ENCODE data around the gene BCR. TPM values are rescaled to one million over a fixed set of nuclear protein-coding genes. Genes with fewer than 3 reads are reported as not detected.

Gene BCR
- total RNA-seq, 1 experiment from 2014 or later = 129 TPM

- Mint-ChIP-seq H3K4me3 (no peak overlapping the region), H3K4me1 (peaks cover 30% of the 10 kb centered on the region), H3K27ac (no peak overlapping the region), H3K27me3 (ENCODE audit: low read depth) (peaks cover 36% of the 10 kb centered on the region), H3K36me3 (no peaks in the 10 kb centered on the region), H3K9me3 (no peaks in the 10 kb centered on the region)
- POLR2A ChIA-PET = interaction anchor here (0.8 to 1.7 kb wide), 2 partner anchors 9 to 12 kb away, joined by 3 to 4 read pairs; no protein-coding TSS in a partner anchor
- TF ChIP-seq ZNF416 (CRISPR knock-in tag; IDR thresholded peaks at IDR 0.05) (no peak), ZNF121 (CRISPR knock-in tag; IDR thresholded peaks at IDR 0.05) (peak; percentile 80)
- DNase-seq (ENCODE audit: low spot score) = no peak
- no peak for ATAC-seq
- CTCF ChIA-PET = interaction anchor here (0.6 to 6.0 kb wide), 13 partner anchors 12 to 705 kb away, joined by 3 to 60 read pairs (median 4); no protein-coding TSS in a partner anchor
These were observed 35.9 kb upstream of the BCR start for GRCh38 chr22:23144432-23144831.

- Mint-ChIP-seq H3K4me3 (peak within 1 kb of the TSS; percentile 73), H3K4me1 (peaks cover 37% of the 10 kb centered on the region), H3K27me3 (ENCODE audit: low read depth) (peaks cover 36% of the 10 kb centered on the region), H3K27ac (no peak within 1 kb of the TSS), H3K36me3 (no peaks in the 10 kb centered on the region), H3K9me3 (no peaks in the 10 kb centered on the region)
- POLR2A ChIA-PET = interaction anchor here (0.8 to 1.7 kb wide), 2 partner anchors 9 to 11 kb away, joined by 3 to 4 read pairs; no protein-coding TSS in a partner anchor
- CTCF ChIA-PET = interaction anchor here (0.8 to 6.0 kb wide), 11 partner anchors 11 to 705 kb away, joined by 3 to 60 read pairs (median 4); no protein-coding TSS in a partner anchor
- ATAC-seq (peak; percentile 82), DNase-seq (ENCODE audit: low spot score) (peak; percentile 100)
- no peak for TF ChIP-seq TEAD4 (CRISPR knock-in tag; IDR thresholded peaks at IDR 0.05)
- TF ChIP-seq SOX15 (CRISPR knock-in tag; IDR thresholded peaks at IDR 0.05) = no peak
- no peak for TF ChIP-seq ZNF512 (CRISPR knock-in tag; IDR thresholded peaks at IDR 0.05; ENCODE audit: borderline replicate concordance)
- TF ChIP-seq NFYB (CRISPR knock-in tag; conservative IDR thresholded peaks at IDR 0.05; ENCODE audit: low read depth) = no peak
- peak; percentile 60; the same call in 1 of the 2 replicates for TF ChIP-seq SP1 (CRISPR knock-in tag; conservative IDR thresholded peaks at IDR 0.05)
- peak; percentile 62; the same call in 1 of the 2 replicates for TF ChIP-seq MAX (CRISPR knock-in tag; IDR thresholded peaks at IDR 0.05)
- no peak for TF ChIP-seq ZNF232 (CRISPR knock-in tag; IDR thresholded peaks at IDR 0.05)
- TF ChIP-seq FOXK1 (CRISPR knock-in tag; IDR thresholded peaks at IDR 0.05) = 0 out of 2 replicates have a peak, but pooled peaks have one; percentile 39
These were observed 35.1 kb upstream of the BCR start, which contains the start of gene RAB36 for GRCh38 chr22:23144932-23145877. Gene RAB36, plus strand, starts transcription at chr22:23145477. Its CDS starts 1,140 bp downstream, at chr22:23146617.

- POLR2A ChIA-PET = interaction anchor here (1.7 kb wide), 1 partner anchor 10 kb away, joined by 4 read pairs; no protein-coding TSS in a partner anchor
- peaks cover 43% of the 10 kb centered on the region for H3K4me1 Mint-ChIP-seq
- CTCF ChIA-PET = interaction anchor here (1.2 to 6.0 kb wide), 6 partner anchors 11 to 376 kb away, joined by 3 to 60 read pairs (median 8); no protein-coding TSS in a partner anchor
- ATAC-seq = no peak
- H3K27me3 Mint-ChIP-seq (ENCODE audit: low read depth) = peaks cover 36% of the 10 kb centered on the region
- H3K9me3 Mint-ChIP-seq = no peaks in the 10 kb centered on the region
- TF ChIP-seq E2F1 (CRISPR knock-in tag; IDR thresholded peaks at IDR 0.05) (no peak), ERG (CRISPR knock-in tag; IDR thresholded peaks at IDR 0.05) (no peak), E2F5 (CRISPR knock-in tag; IDR thresholded peaks at IDR 0.05) (no peak), IRF1 (CRISPR knock-in tag; IDR thresholded peaks at IDR 0.05) (no peak), TP53 (CRISPR knock-in tag; IDR thresholded peaks at IDR 0.05) (no peak), RELA (CRISPR knock-in tag; IDR thresholded peaks at IDR 0.05; ENCODE audit: borderline replicate concordance) (no peak), OVOL2 (CRISPR knock-in tag; IDR thresholded peaks at IDR 0.05; ENCODE audit: borderline replicate concordance) (no peak)
- H3K4me3 Mint-ChIP-seq = peak overlapping the region; percentile 73
- H3K36me3 Mint-ChIP-seq = no peaks in the 10 kb centered on the region
- no peak for DNase-seq (ENCODE audit: low spot score)
- H3K27ac Mint-ChIP-seq = no peak overlapping the region
These were observed 34.3 kb upstream of the BCR start for GRCh38 chr22:23145878-23146470.

Data from WTC11 (cell line).